ENCODE data around the gene LRRC25.
A peak's percentile ranks its signal among the peaks of the same experiment; 100 is the strongest.
"Not testable (repeated sequence)": the region's sequence is repeated elsewhere in the genome, so short reads cannot be mapped to it uniquely, and the experiment has no call there.

Gene LRRC25

GRCh38 chr19:18424122-18424889, 26.9 kb upstream of the LRRC25 start:
- no peak for DNase-seq

- no peak for DNase-seq
Observed at GRCh38 chr19:18423258-18424020, 26.0 kb upstream of the LRRC25 start.

- no peak for DNase-seq
Observed at GRCh38 chr19:18422530-18423191, 25.2 kb upstream of the LRRC25 start.

- DNase-seq = peak; percentile 65
Observed at GRCh38 chr19:18421371-18421959, 24.0 kb upstream of the LRRC25 start.

GRCh38 chr19:18420930-18421329, 23.5 kb upstream of the LRRC25 start:
- DNase-seq = no peak

GRCh38 chr19:18419699-18420460, 22.5 kb upstream of the LRRC25 start:
- DNase-seq = peak; percentile 82

GRCh38 chr19:18419195-18419698, 21.8 kb upstream of the LRRC25 start, which contains the start of gene SSBP4:
SSBP4 (plus strand) TSS chr19:18419398; CDS start chr19:18419649, 251 bp downstream.
- peak; percentile 91 for DNase-seq

GRCh38 chr19:18418483-18419194, 21.2 kb upstream of the LRRC25 start:
- DNase-seq = no peak

GRCh38 chr19:18418029-18418482, 20.6 kb upstream of the LRRC25 start:
- DNase-seq = no peak

- DNase-seq = peak; percentile 97
Observed at GRCh38 chr19:18417250-18418028, 20.0 kb upstream of the LRRC25 start.

GRCh38 chr19:18416778-18417249, 19.4 kb upstream of the LRRC25 start:
- DNase-seq = peak; percentile 97

GRCh38 chr19:18415178-18415867, 17.9 kb upstream of the LRRC25 start:
- no peak for DNase-seq

GRCh38 chr19:18414504-18415177, 17.2 kb upstream of the LRRC25 start:
- peak; percentile 57 for DNase-seq

- DNase-seq = no peak
Observed at GRCh38 chr19:18412610-18413239, 15.3 kb upstream of the LRRC25 start.

GRCh38 chr19:18408053-18408476, 10.6 kb upstream of the LRRC25 start:
- DNase-seq = peak; percentile 68

GRCh38 chr19:18406749-18407148, 9.3 kb upstream of the LRRC25 start:
- no peak for DNase-seq

- DNase-seq = not testable (repeated sequence)
Observed at GRCh38 chr19:18405754-18406153, 8.3 kb upstream of the LRRC25 start.

- not testable (repeated sequence) for DNase-seq
Observed at GRCh38 chr19:18402455-18403248, 5.2 kb upstream of the LRRC25 start.
